Ovary (tissue), 9 donors: Measurements from ENCODE around the gene TARS2. TPM values are rescaled to one million over a fixed set of nuclear protein-coding genes. Genes with fewer than 3 reads are reported as not detected.

Experiments used
- DNase-seq, 5 donors: peaks; one replicate each; pipeline ENCODE4 v3.0.0-alpha.2; 2019 to 2020
- H3K27ac ChIP-seq, 2 donors: fragments of 200-600 bp; one replicate each; pipeline versions ENCODE4 v1.5.1 to v1.8.0; 2019 to 2022
- H3K27me3 ChIP-seq: fragments of 200-600 bp; one replicate; pipeline ENCODE4 v1.8.0; 2022
- H3K36me3 ChIP-seq: fragments of 200-600 bp; sonication (generic); one replicate; pipeline ENCODE4 v1.5.1; 2019
- H3K4me1 ChIP-seq: one replicate; pipeline ENCODE4 v1.8.1; 2013; ENCODE audit warnings: mild to moderate bottlenecking, moderate library complexity; ENCODE audit not compliant: insufficient read depth
- H3K4me3 ChIP-seq: fragments of 200-600 bp; sonication (generic); one replicate; pipeline ENCODE4 v1.5.1; 2017
- H3K9me3 ChIP-seq, 2 donors: fragments of 200-600 bp in 1 of 2; sonication (generic) in 1 of 2; one replicate each; pipeline versions ENCODE4 v1.5.1 to v1.8.1; 2013 to 2019; ENCODE audit warnings: mild to moderate bottlenecking in 1 of 2, moderate library complexity in 1 of 2
- CTCF ChIP-seq, 3 donors: fragments of 450-650 bp in 2 of 3; fragments of 200-600 bp in 1 of 3; IDR thresholded peaks; one replicate each; pipeline versions ENCODE4 v1.5.1 to v1.8.0; 2016 to 2022; ENCODE audit warnings: antibody characterized with exemption in 3 of 3, mild to moderate bottlenecking in 1 of 3
- EP300 ChIP-seq: sonication (generic); formaldehyde crosslinking; IDR thresholded peaks from one replicate; pipeline ENCODE4 v1.6.1; 2017; ENCODE audit warnings: antibody characterized with exemption
- POLR2A ChIP-seq: fragments of 450-650 bp; IDR thresholded peaks from one replicate; pipeline ENCODE4 v1.6.1; 2017; ENCODE audit warnings: antibody characterized with exemption, mild to moderate bottlenecking, moderate library complexity
- WGBS, 3 donors: extraction: QIAGEN DNeasy Blood & Tissue Kit in 1 of 3; methylation state at CpG; one replicate each; pipeline versions ENCODE4 v1.1.5 to v1.1.7; 2013 to 2017; 5-methylcytosine and 5-hydroxymethylcytosine counted together
- intact Hi-C, 4 donors: fragments of 100-400 bp; cut with DNase I; formaldehyde crosslinking; loops; one replicate each; pipeline versions ENCODE4 v1.11.0 to v1.15.1; 2022 to 2023
- polyA plus RNA-seq, 2 donors: library from polyadenylated mRNA; stranded (reverse); fragments of 200-250 nt in 1 of 2; fragments of 350-450 nt in 1 of 2; fragmentation: Illumina TruSeq in 1 of 2; extraction: RNeasy Lipid Tissue Mini Kit (QIAGEN cat#74804) in 1 of 2; gene quantifications; one replicate each; pipeline ENCODE4 v1.2.3, GENCODE V29; 2013 to 2014
- total RNA-seq, 7 donors: library from RNA; depleted of rRNA in 2 of 7; stranded (reverse); fragments of >200 nt in 2 of 7; fragmentation: NEBNext Ultra II Directional in 3 of 7; extraction: Animal tissue kit (Norgen Biotek cat#: 25700) in 3 of 7; gene quantifications; one replicate each; pipeline versions ENCODE4 v1.1.0 to v1.2.4, GENCODE V29; 2016 to 2023
- donor health status: DM: no; HTN: no; CAD: no; lungs with moderate emphysema.
- donor health status: DM: no; HTN: no; CAD: no.
- donor health status: Bipolar disorder and iron deficiency.
- donor health status: DM: yes; HTN: yes; CAD: no.
- donor health status: DM: no; HTN: no; CAD: no.
- donor health status: DM: yes; HTN: yes; CAD: no.

The TARS2 gene
- total and polyA plus RNA-seq, 9 donors, result 8.0 to 24.3 (median 17.2) TPM

GRCh38 chr1:150505431-150505830 is 18.2 kb downstream of the TARS2 start:
- peak in 1 of 5 donors; percentile 18 for DNase-seq
- no peak overlapping the region for H3K27ac ChIP-seq
- TF ChIP-seq POLR2A (no peak), EP300 (no peak), CTCF (IDR thresholded peaks at IDR 0.05) (no peak)
- H3K4me3 ChIP-seq, result no peak overlapping the region
- 88 to 92% (median 89%) methylated on average over 6 of the region's 6 CpGs for WGBS, 3 donors
- H3K27me3 ChIP-seq, result no peaks in the 10 kb centered on the region
- H3K9me3 ChIP-seq, result no peaks in the 10 kb centered on the region
- intact Hi-C loops, result no loop called here
- H3K4me1 ChIP-seq, result no peaks in the 10 kb centered on the region
- no peaks in the 10 kb centered on the region for H3K36me3 ChIP-seq

- peak in 3 of 5 donors; percentile 40 to 46 (median 45) for DNase-seq
- no peak within 1 kb of the TSS for H3K4me3 ChIP-seq
- no peaks in the 10 kb centered on the region for H3K9me3 ChIP-seq
- no peaks in the 10 kb centered on the region for H3K4me1 ChIP-seq
- intact Hi-C loops, result no loop called here
- H3K27me3 ChIP-seq, result no peaks in the 10 kb centered on the region
- H3K27ac ChIP-seq, result no peak within 1 kb of the TSS
- TF ChIP-seq CTCF (IDR thresholded peaks at IDR 0.05) (no peak), EP300 (no peak), POLR2A (no peak)
- H3K36me3 ChIP-seq, result no peaks in the 10 kb centered on the region
- 44 to 57% (median 45%) methylated on average over 7 of the region's 7 CpGs for WGBS, 3 donors
Measured at GRCh38 chr1:150507912-150508864, 21.0 kb downstream of the TARS2 start, which contains the start of gene ECM1. ECM1 (plus strand) TSS chr1:150508109; CDS start chr1:150508210, 101 bp downstream.

GRCh38 chr1:150508982-150509381 is 21.8 kb downstream of the TARS2 start:
- intact Hi-C loops, result no loop called here
- H3K36me3 ChIP-seq, result no peaks in the 10 kb centered on the region

GRCh38 chr1:150511551-150511950 is 24.3 kb downstream of the TARS2 start:
- Histone ChIP-seq H3K4me3 (no peak overlapping the region), H3K36me3 (no peaks in the 10 kb centered on the region), H3K27me3 (no peaks in the 10 kb centered on the region), H3K9me3 (no peaks in the 10 kb centered on the region), H3K27ac (no peak overlapping the region), H3K4me1 (no peaks in the 10 kb centered on the region)
- peak in 1 of 5 donors; percentile 40 for DNase-seq
- intact Hi-C loops, result no loop called here
- WGBS, 3 donors, result 91 to 92% (median 92%) methylated on average over 12 of the region's 12 CpGs
- TF ChIP-seq CTCF (IDR thresholded peaks at IDR 0.05) (no peak), POLR2A (no peak)

More at GRCh38 chr1:150508982-150509381, 21.8 kb downstream of the TARS2 start:
- Histone ChIP-seq H3K4me1 (no peaks in the 10 kb centered on the region), H3K4me3 (no peak overlapping the region), H3K9me3 (no peaks in the 10 kb centered on the region), H3K27ac (no peak overlapping the region), H3K27me3 (no peaks in the 10 kb centered on the region)
- 57 to 65% (median 65%) methylated on average over 4 of the region's 4 CpGs for whole genome bisulfite sequencing, 3 donors
- no peak for DNase-seq
- TF ChIP-seq EP300, result no peak
- TF ChIP-seq POLR2A, result no peak
- TF ChIP-seq CTCF (IDR thresholded peaks at IDR 0.05), result no peak
